Fibroblast of lung (primary cell): ENCODE results near the gene POPDC3. TPM values are rescaled to one million over a fixed set of nuclear protein-coding genes. Genes with fewer than 3 reads are reported as not detected.
"Not testable (repeated sequence)": the region's sequence is repeated elsewhere in the genome, so short reads cannot be mapped to it uniquely, and the experiment has no call there.

Experiments
- DNase-seq, 2 donors: peaks; one replicate each; pipeline versions ENCODE4 v3.0.0 to v3.0.0-alpha.2; 2010; ENCODE audit warnings: low read depth in 2 of 2
- H2AFZ ChIP-seq: 2 replicates; pipeline ENCODE4 v1.5.1; 2012; ENCODE audit warnings: low read length, control low read depth, inconsistent platforms
- H3K27ac ChIP-seq: 2 replicates; pipeline ENCODE4 v1.5.1; 2011; ENCODE audit warnings: low read length, control low read depth; ENCODE audit not compliant: insufficient read depth
- H3K27me3 ChIP-seq: 2 replicates; pipeline ENCODE4 v1.5.1; 2011; ENCODE audit warnings: mild to moderate bottlenecking, low read length; ENCODE audit not compliant: control insufficient read depth, insufficient read depth
- H3K36me3 ChIP-seq: 2 replicates; pipeline ENCODE4 v1.5.1; 2011; ENCODE audit warnings: low read length; ENCODE audit not compliant: control insufficient read depth, insufficient read depth
- H3K4me1 ChIP-seq: 2 replicates; pipeline ENCODE4 v1.5.1; 2011; ENCODE audit warnings: low read length; ENCODE audit not compliant: control insufficient read depth, insufficient read depth; ENCODE audit errors: extremely low read depth
- H3K4me2 ChIP-seq: 2 replicates; pipeline ENCODE4 v1.5.1; 2011; ENCODE audit warnings: low read length, control low read depth; ENCODE audit not compliant: insufficient read depth; ENCODE audit errors: extremely low read depth
- H3K4me3 ChIP-seq, 4 experiments: fragments of 200-600 bp in 1 of 4; sonication (generic) in 1 of 4; replicated peaks in 1 of 4; 2 replicates each; pipeline ENCODE4 v1.5.1; 2011 to 2016; ENCODE audit warnings: low read length in 4 of 4, low read depth in 3 of 4, mild to moderate bottlenecking in 3 of 4, control low read depth in 2 of 4, inconsistent platforms in 1 of 4, mixed read lengths in 1 of 4; ENCODE audit not compliant: insufficient read depth in 1 of 4; ENCODE audit errors: control extremely low read depth in 1 of 4
- H3K79me2 ChIP-seq: 2 replicates; pipeline ENCODE4 v1.5.1; 2012; ENCODE audit warnings: mild to moderate bottlenecking, low read length, inconsistent platforms; ENCODE audit not compliant: control insufficient read depth, insufficient read depth
- H3K9ac ChIP-seq: 2 replicates; pipeline ENCODE4 v1.5.1; 2011; ENCODE audit warnings: mild to moderate bottlenecking, low read length, control low read depth; ENCODE audit not compliant: insufficient read depth
- H3K9me3 ChIP-seq: 2 replicates; pipeline ENCODE4 v1.5.1; 2012; ENCODE audit warnings: low read depth, low read length; ENCODE audit not compliant: control insufficient read depth, insufficient read depth
- H4K20me1 ChIP-seq: 2 replicates; pipeline ENCODE4 v1.5.1; 2011; ENCODE audit warnings: low read length; ENCODE audit not compliant: control insufficient read depth, insufficient read depth; ENCODE audit errors: extremely low read depth
- EZH2 ChIP-seq: IDR thresholded peaks from 2 replicates; pipeline ENCODE4 v1.5.1; 2012; ENCODE audit warnings: low read length, control low read depth, mild to moderate bottlenecking; ENCODE audit errors: missing control alignments
- polyA plus RNA-seq, 2 donors: library from polyadenylated mRNA; depleted of rRNA in 1 of 2; stranded (reverse) in 1 of 2; unstranded in 1 of 2; fragments of >200 nt; gene quantifications; 2 replicates each; pipeline ENCODE4 v1.2.1, GENCODE V29; 2011 to 2012; ENCODE audit warnings: missing spikeins in 1 of 2
- total RNA-seq: library from RNA; depleted of rRNA; stranded (reverse); fragments of >200 nt; gene quantifications from 2 replicates; pipeline ENCODE4 v1.2.1, GENCODE V29; 2014
- TF ChIP-seq, protein P1 (sequence below), 2 donors: IDR thresholded peaks in 1 of 2; conservative IDR thresholded peaks in 1 of 2; 1 replicate in 1 of 2; 2 replicates in 1 of 2; pipeline ENCODE4 v1.5.1; 2011 to 2012; ENCODE audit warnings: low read length in 2 of 2, control low read depth in 1 of 2, inconsistent platforms in 1 of 2, low read depth in 1 of 2, mild to moderate bottlenecking in 1 of 2

Gene POPDC3
- total and polyA plus RNA-seq, 2 donors (not counting 1 experiment from before 2014, with no cell fraction given) = 14.2 to 18.1 TPM

DNA sequence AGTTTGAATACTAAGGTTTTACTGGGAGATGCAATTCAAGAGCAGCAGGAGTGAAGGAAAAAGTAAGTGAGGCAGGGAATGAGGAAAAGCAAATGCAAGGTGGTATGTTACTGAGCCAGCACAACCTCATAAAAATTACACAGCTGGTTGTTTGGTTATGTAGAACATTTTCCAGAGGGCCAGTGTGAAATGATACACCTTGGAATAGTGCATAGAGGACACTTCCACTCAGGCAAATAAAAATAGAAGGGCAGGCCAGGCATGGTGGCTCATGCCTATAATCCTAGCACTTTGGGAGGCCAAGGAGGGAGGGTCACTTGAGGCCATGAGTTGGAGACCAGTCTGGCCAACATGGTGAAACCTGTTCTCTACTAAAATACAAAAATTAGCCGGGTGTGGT lies 43.4 kb upstream of the POPDC3 start:
- Histone ChIP-seq H3K36me3 (no peaks in the 10 kb centered on the region), H3K4me3 (no peak overlapping the region), H2AFZ (no peak overlapping the region), H3K9ac (no peak overlapping the region), H3K4me2 (no peak overlapping the region), H3K27ac (no peak overlapping the region), H3K79me2 (no peaks in the 10 kb centered on the region), H3K27me3 (no peaks in the 10 kb centered on the region), H3K4me1 (no peaks in the 10 kb centered on the region), H4K20me1 (no peaks in the 10 kb centered on the region), H3K9me3 (no peaks in the 10 kb centered on the region)
- DNase-seq = no peak
- no peak for TF ChIP-seq EZH2
- TF ChIP-seq, protein P1, sequence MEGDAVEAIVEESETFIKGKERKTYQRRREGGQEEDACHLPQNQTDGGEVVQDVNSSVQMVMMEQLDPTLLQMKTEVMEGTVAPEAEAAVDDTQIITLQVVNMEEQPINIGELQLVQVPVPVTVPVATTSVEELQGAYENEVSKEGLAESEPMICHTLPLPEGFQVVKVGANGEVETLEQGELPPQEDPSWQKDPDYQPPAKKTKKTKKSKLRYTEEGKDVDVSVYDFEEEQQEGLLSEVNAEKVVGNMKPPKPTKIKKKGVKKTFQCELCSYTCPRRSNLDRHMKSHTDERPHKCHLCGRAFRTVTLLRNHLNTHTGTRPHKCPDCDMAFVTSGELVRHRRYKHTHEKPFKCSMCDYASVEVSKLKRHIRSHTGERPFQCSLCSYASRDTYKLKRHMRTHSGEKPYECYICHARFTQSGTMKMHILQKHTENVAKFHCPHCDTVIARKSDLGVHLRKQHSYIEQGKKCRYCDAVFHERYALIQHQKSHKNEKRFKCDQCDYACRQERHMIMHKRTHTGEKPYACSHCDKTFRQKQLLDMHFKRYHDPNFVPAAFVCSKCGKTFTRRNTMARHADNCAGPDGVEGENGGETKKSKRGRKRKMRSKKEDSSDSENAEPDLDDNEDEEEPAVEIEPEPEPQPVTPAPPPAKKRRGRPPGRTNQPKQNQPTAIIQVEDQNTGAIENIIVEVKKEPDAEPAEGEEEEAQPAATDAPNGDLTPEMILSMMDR (conservative IDR thresholded peaks at IDR 0.05 in 1 of 2, IDR thresholded peaks at IDR 0.05 in 1 of 2; ENCODE audit: low read depth in 1 of 2, low read length in 2 of 2) = no peak

DNA sequence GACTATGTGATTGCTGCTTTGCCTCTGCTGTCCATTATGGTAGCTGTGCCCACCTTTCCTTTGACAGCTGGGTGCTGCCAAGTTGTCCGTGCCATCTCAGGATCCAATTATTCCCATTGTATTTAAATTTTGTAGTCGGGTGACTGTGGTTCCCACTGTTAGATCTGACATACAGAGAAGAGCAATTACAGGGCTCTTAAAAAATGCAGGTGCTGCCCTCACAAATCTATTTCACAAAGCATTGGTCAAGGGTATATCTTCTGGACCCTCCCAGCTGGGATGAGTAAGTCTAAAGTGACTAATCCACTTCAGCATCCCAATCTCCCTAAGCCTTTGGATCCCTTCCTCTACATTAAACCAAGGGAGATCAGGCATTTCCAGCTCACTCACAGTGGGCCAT lies 41.4 kb upstream of the POPDC3 start:
- H2AFZ ChIP-seq, H3K4me1 ChIP-seq, H3K4me2 ChIP-seq, H3K9ac ChIP-seq, H3K27ac ChIP-seq, H3K9me3 ChIP-seq, H3K4me3 ChIP-seq, H3K27me3 ChIP-seq, H3K36me3 ChIP-seq, H4K20me1 ChIP-seq, H3K79me2 ChIP-seq: not testable (repeated sequence)
- DNase-seq = peak in 1 of 2 donors; percentile 55

DNA sequence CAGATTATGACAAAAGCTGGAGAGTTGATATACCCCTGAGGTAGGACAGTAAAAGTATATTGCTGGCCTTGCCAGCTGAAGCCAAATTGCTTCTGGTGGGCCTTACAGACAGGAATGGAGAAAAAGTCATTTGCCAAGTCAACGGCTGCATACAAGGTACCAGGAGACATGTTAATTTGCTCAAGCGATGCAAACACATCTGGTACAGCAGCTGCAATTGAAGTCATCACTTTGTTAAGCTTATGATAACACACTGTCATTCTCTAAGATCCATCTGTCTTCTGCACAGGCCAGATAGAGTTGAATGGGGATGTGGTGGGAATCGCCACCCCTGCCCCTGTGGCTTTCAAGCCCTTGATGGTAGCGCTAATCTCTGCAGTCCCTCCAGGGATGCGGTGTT lies 40.4 kb upstream of the POPDC3 start:
- Histone ChIP-seq H2AFZ (no peak overlapping the region), H3K9me3 (no peaks in the 10 kb centered on the region), H3K4me3 (no peak overlapping the region), H3K27me3 (no peaks in the 10 kb centered on the region), H3K9ac (no peak overlapping the region), H4K20me1 (no peaks in the 10 kb centered on the region), H3K79me2 (no peaks in the 10 kb centered on the region), H3K36me3 (no peaks in the 10 kb centered on the region), H3K4me1 (no peaks in the 10 kb centered on the region), H3K4me2 (no peak overlapping the region), H3K27ac (no peak overlapping the region)
- no peak for DNase-seq
- TF ChIP-seq, protein P1 (conservative IDR thresholded peaks at IDR 0.05 in 1 of 2, IDR thresholded peaks at IDR 0.05 in 1 of 2; ENCODE audit: low read depth in 1 of 2, low read length in 2 of 2) = no peak
- TF ChIP-seq EZH2 = no peak

DNA sequence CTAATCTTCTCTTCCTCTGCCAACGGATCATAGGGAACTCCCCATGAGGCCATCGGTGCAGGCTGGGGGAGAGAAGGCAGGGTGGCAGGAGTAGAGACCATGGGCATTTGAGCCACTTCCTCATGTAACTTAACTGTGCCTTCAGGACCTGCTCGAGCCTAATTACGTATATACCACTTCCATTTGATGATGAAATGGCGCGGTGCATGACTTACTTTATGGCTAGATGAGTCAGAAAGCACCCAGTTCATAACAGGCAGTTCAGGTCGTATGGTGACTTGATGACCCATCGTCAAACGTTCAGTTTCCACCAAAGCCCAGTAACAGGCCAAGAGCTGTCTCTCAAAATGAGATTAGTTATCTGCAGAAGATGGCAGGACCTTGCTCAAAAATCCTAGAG lies 39.4 kb upstream of the POPDC3 start:
- H3K27ac ChIP-seq, H3K4me3 ChIP-seq, H4K20me1 ChIP-seq, H3K4me1 ChIP-seq, H3K4me2 ChIP-seq, H3K79me2 ChIP-seq, DNase-seq, H3K9me3 ChIP-seq, H3K9ac ChIP-seq, H3K36me3 ChIP-seq, H3K27me3 ChIP-seq, H2AFZ ChIP-seq: not testable (repeated sequence)
